HG03066 (cell line): Measurements from ENCODE around the gene PARD3.
A peak's percentile ranks its signal among the peaks of the same experiment; 100 is the strongest.

ENCODE experiments used
- ATAC-seq: cut with Tn5 transposase; IDR thresholded peaks from one replicate; pipeline ENCODE4 v1.9.1; 2021; ENCODE audit warnings: low read depth; ENCODE audit not compliant: unreplicated experiment

Gene PARD3

DNA sequence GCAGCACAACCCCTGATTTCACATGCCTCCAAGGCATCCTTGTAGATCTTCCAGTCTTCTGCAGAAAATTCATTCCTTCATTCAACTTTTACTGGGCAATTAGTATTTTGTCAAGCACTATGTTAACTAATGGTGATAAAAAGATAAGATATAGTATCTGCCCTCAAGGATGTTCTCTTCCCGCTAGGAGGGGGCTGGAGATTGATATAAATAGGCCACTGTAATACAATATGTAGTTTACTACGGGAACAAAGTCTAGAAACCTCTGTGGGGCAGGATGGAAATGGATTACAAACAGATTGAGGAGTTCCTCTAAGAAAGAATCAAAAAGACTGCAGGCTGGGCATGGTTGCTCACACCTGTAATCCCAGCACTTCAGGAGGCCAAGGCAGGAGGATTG lies 10.3 kb upstream of the PARD3 start:
- no peak for ATAC-seq

DNA sequence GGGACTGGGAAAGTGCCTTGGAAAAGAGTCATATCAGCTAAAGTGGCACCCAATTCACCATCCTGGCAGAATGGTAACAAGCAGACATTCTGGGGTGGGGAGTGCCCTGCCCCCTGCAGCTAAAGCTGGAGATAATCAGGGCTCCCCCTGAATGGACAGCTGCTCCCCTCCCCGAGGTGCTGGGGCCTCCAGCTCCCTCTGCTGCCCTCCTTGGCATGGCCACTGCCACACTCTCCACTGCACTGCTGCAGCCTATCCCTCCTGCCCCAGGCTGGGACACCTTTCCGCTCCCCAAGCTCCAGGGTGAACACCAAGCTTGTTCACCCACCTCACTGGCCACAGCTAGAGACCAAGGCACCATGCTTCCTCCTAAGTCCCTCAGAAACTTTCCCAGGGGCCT lies 9.8 kb upstream of the PARD3 start:
- no peak for ATAC-seq

DNA sequence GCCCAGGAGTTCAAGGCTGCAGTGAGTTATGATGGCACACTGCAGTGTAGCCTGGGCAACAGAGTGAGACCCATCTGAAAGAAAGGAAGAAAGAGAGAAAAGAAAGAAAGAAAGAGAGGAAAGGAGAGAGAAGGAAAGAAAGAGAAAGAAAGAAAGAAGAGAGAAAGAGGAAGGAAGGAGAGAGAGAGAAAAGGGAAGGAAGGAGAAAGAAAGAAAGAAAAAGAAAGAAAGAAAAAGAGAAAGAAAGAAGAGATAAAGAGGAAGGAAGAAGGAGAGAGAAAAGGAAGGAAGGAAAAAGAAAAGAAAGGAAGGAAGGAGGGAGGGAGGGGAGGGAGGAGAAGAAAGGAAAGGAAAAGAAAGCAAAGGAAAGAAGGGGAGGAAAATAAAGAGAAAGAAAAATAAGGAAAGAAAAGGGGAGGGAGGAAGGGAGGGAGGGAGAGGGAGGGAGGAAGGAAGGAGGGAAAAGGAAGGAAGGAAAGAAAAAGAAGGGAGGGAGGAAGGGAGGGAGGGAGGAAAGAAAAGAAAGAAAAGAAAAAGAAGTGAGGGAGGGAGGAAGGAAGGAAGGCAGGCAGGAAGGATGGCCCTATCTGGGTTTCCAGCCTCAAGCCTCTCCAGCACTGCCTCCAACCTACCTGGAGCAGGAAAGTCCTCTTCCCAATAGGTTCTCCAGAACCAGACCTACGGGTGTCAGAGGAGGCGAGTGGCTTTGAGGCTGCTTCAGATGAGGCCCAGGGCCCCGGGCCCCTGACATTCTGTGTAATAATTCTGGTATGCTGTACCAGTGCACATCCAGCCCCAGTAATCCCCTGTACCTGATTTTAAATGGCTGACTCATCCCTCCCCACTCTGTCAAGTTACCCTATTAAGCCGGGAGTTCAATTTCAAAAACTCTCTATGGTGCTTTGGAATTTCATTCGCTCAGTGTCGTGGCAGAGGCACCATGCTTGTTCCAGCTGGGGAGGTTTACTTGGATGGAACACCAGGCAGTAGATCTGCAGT lies 6.8 kb upstream of the PARD3 start:
- ATAC-seq = no peak

DNA sequence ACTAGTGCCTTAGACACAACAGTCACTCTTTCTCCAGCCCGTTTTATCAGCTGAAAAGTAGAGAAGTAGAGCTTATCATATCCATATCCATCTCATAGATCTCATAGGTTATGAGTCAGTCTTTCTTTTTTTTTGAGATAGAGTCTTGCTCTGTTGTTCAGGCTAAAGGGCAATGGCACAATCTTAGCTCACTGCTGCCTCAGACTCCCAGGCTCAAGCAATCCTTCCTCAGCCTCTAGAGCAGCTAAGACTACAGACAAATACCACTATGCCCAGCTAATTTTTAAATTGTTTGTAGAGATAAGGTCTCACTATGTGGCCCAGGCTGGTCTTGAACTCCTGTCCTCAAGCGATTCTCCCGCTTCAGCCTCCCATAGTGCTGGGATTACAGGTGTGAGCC lies 2.5 kb upstream of the PARD3 start:
- ATAC-seq = no peak

DNA sequence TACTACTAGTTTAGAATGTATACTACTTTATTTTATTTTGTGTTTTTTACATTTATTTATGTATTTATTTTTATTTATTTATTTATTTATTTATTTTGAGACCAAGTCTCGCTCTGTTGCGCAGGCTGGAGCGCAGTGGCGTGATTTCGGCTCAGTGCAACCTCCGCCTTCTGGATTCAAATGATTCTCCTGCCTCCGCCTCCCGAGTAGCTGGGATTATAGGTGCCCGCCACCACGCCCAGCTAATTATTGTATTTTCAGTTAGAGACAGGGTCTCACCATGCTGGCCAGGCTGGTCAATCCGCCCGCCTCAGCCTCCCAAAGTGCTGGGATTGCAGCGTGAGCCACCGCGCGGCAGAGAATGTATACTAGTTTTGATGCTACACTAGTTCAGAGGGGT lies 2.0 kb upstream of the PARD3 start:
- no peak for ATAC-seq

DNA sequence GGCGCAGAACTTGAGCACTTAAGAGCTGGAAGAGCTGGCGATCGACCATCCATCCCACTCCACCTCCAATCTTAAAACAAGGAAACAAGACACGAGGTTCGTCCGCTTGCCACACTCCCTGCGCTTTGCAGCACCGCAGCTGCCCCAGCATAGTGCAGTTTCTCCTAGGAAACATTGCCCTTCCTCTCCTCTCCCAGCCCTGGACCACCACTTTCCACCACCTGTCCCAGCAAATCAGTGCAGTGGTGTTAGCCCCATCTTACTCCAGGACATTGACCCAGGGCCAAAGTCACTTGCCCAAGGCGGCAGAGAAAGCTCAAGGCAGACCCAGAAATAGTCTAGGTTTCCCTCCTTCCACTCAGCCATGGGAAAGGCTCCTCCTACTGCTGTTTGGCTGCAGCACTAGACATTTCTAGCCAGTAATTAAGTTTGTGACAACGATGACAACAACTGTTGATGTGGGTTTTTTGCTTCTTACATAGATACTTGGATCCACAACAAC lies 1.5 kb upstream of the PARD3 start:
- no peak for ATAC-seq

DNA sequence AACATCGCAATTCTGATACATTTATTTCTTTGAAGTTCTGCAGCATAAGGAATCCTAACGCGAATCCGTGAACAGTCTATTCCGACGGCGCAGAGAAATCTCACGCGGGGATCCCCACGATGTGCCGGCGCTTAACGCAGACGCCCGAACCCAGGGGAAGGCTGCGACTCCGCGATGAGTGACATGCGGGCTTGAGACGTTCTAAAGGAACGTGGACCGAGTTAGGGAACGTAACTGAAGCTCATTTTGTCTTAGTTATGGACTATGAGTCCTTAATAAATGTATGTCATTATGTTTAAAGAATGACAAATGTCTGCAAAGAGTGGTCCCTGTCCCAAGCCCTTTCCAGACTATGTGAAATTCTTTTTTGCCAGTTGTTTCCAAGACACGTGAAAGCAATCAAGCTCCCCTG lies 995 bp upstream of the PARD3 start:
- no peak for ATAC-seq

DNA sequence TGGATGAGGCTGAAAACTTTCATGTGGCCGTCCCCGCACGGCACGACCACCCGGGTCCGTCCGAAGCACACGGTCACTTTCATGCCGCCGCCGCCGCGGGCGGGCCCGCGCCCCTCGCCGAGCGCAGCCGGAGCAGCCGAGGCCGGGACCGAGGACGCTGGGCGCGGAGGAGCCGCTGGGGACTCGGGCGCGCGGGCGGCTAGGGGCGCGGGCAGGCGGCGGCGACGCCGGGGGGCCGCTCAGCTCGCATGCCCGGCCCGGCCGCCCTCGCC lies 247 bp downstream of the PARD3 start:
- ATAC-seq = no peak

DNA sequence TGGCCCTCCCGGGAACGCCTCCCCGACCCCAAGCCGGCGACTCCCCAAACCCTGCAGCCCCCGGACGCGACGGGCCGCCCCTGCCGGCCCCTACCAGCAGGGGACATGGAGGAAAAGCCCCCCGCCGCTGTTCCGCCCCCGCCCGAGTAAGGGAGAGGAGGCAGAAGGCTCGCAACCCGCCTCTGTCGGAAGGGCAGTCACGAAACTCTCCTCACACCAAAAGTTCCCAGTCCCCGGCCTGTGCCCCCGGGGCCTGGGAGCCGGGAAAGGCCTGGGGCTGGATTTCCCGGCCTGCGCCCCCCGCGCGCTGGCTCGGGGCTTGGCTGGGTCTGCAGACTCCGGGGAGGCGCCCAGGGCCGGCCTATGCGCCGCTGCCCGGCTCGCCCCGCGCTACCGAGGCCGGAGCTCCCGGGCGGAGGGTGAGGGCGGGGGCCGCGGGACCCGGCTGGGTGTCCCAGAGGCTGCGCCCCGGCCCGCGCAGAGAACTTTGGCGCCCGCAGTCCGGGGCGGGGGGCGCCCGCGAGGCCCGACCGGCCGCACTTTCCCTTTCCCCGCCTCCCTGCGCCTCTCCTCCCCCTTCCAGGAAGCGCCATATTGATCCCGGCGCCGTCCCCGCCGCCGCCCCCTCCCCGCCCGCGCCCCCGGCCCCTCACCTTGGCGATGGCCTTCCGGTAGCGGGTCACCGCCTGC lies 728 bp downstream of the PARD3 start:
- peak; percentile 30 for ATAC-seq

DNA sequence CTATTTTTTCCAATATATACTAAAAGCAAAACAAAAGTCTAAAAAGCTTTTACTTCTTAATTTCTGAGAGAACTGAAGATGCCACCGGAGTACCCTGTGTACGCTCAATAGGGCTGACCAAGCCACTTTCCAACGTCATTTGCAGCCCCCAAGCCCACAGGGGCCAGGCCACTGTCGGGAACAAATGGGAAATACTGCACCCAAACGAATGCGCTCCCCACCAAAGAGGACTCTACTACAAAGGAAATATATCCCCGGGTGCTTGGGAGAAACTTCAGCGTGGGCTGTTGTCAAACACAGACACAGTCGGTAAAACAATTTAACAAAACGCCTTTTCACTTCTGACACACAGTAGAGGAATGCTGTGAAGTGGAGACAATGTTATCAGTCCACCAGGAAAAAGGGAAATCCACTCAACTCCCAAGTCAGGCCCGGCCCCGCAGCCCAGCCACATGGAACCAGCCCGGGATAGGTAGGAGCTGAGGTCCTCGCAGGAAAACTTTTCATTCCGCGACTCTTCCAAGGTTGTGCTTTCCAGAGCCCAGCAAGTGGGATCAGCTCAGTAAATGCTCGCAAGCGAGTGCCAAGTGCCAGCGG lies 1.4 kb downstream of the PARD3 start:
- no peak for ATAC-seq

DNA sequence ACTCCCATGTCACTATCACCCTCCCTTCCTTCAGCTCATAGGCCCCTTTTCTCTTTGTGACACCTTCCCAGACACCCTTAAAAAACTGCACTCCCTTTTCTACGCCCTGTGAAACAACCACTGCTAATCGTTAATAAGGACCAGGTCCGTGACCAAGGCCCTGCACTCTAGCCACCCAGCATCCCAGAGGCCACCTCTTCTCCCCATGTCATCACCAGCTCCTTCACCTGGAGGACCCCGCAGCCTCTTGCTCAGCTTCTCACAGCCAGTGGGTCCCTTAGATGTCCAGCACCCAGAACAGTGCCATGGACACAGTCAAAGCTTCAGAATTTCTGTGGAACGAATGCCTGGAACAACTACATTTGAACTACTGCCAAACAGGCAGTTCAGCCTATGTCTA lies 2.3 kb downstream of the PARD3 start:
- ATAC-seq = no peak

DNA sequence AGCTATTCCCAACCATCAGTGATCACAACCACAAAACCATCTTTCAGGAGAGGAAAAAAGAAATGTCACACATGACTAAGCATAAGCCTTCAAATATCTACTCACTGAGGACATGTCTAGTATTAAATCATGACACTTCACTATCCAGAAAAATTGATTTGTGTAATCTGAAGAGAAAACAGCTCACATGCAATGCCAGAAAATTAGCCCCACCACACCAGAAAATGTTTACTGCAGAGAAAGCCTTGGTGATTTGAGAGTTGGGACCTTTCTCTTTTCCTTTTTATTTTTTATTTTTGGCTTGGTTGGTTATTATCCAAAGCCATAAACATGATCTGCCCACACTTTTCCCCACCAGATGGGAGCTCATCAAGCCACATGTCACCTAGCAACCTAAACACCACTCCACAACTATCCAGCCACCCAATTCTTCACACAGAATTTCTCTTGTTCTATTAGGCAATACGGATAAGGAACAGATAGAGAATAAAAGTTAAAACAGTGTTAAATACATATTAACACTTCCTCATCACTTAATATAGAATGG lies 3.1 kb downstream of the PARD3 start:
- ATAC-seq = no peak

DNA sequence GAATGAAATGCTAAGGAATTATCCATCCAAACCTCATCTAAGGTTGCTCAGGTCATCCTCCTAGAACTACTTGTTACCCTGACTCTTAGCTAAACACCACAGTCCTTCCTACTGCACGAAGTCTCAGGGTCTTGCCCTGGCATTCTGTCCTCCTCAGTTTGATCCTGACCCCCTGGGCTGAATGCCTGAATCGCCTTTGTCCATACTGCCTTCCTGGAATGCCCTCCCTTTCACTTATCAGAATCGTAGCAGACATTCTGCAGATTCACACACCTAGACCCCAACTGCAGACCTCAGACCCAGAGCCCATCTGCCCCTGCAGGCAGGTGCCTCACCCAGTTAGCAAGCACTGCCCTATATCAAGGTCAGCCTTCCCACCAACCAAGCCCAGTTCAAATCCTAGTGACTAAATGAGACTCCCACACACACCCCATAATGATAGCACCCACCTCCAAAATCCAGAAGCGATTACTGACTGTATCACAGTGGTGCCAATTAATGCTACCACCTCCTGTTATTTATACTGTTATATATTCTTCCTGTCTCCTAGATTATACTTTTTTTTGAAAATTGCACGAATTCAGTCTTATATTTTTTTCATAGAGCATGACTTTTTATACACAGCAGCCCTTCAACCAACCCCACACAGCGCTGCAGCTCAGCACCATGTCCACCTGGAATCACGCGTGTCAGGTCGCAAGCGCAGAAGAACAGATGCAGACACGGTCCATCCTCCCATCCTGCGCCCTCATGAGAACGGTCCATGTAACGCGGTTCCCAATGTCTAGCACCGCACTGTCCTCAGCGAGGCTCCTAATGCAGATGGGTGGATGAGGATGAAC lies 3.7 kb downstream of the PARD3 start:
- ATAC-seq = no peak

DNA sequence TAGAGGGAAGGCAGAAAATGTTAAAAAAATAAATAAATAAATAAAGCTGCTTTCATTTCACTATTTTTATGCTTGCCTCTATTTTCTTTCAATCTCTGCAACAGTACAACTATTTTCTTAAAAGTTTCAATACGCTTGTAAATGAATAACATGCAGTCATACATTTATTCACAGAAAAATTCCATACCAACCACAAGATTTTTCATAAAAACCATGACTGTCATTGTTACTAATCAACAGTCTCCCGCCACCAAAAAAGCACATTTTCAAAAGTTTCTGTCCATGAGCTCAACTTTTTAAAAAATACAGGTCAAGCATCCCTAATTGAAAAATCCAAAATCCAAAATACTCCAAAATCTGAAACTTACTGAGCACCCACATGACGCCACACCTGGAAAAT lies 5.3 kb downstream of the PARD3 start:
- ATAC-seq = peak; percentile 26

DNA sequence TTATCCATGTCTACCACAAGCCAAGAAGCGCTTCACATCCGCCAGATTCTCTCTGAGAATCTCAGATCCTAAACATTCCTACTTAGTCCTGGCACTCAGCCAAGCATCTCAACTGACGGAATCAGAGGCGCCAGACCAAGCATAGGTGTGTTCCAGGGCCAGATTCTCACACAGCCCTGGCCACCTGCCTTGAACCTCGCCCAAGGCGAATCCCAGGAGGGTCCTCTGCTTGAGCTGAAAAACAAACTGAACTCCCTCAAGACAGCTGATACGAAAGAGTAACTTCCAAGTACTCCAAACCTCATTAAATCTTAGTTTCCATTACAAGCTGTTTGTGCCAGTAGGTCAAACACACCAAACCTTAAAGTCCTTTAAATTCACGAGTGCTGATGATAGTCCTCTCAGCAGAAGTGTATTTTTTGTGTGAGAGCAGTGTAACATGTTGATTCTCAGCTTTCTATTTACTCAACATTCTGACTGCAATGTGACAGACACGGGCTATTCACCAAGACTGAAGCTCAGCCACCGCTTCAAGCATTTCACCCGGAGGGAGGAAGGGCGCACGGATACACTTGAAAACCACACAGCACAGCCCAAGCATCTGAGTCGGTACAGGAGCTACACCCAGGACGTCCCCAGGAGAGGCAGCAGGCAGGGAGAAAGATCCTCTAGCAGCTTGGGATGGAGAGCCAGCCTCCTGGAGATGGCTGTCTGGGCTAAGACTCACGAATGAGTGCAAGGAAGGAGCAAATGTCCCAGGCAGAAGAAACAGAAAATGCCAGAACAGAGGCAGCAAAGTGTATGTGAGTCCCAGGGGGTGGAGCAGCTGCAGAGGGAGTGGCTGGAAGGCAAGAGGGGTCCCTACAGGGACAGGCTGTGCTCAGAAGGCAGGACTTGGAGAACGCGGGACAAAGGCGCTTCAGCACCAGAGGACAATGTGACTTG lies 6.0 kb downstream of the PARD3 start:
- ATAC-seq = peak; percentile 47

DNA sequence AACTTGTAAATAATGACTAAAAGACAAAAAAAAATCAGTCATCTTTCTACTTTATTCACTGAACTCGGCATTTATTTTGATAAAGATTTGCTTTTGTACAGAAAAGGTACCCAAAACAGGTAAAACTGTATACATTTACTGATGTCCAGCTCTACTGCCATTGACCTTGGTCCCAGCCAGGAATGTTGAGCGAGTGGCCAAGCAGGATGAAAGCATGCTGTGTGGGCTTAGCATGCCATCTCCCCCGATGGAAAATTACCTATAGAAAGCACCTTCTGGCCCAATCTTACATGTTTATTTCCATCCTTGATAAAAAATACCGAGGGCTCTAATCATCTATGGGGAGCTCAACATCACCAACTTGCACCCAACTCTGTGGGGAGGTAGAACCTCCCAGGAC lies 6.8 kb downstream of the PARD3 start:
- no peak for ATAC-seq

DNA sequence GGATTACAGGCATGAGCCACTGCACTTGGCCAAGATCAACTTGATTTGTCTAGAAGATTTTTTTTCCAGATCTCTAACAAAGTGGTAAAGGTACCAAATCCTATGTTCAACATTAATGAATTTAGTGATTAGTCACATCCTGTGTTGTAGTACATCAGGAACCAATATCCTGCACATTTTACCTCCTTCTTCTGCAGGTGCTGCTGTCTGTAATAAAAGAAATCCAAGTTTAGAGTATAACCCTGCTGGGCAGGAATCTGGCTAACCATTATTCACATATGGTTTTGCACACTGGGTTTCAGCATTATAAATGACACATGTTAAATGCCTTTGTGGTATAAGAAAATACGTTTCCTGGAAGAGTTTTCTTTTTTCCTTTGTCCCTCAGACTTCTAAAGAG lies 10.8 kb downstream of the PARD3 start:
- no peak for ATAC-seq

DNA sequence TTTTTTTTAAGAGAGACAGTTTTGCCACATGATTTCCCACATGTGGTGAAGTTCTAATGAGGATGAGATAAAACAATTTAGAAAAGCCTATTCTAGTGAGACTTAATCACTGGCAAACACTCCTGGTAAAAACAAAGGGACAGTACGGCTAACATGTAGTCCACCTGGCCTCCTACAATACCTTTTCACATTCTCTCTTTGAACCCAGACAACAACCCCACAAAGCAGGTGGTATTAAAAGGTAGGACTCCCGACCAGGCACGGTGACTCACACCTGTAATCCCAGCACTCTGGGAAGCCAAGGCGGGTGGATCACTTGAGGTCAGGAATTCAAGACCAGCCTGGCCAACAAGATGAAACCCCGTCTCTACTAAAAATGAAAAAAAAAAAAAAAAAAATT lies 12.4 kb downstream of the PARD3 start:
- ATAC-seq = no peak

DNA sequence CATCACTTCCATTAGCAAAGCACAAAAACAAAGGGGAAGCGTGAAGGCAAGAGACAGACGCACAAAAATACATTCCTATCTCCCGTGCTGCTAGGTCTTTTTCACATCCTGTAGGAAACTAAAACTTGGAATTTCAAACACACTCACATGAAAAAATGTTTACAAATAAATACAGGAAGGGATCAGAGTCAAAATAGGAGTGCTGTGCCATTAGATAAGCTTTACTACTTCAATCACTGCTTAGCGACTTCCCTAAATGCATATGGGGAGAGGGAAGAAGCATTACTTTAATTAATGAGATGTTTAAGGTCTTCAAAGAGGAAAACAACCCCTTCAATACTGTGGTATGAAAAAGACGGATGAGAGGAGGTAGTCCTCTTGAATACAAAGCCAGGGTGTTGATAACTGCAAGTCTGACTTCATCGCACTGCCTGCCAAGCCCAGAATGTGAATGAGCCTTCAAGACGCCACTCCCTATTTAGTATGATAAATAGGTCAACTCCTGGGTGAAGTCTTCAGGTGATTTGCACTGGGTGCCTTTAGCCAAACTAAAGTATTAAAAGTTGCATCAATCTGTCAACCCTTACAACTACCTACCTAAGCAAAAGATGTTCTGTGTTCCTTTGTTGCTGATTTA lies 13.9 kb downstream of the PARD3 start:
- ATAC-seq = no peak
